ENCODE measurements around the gene CFAP97D1.

CFAP97D1 gene

DNA sequence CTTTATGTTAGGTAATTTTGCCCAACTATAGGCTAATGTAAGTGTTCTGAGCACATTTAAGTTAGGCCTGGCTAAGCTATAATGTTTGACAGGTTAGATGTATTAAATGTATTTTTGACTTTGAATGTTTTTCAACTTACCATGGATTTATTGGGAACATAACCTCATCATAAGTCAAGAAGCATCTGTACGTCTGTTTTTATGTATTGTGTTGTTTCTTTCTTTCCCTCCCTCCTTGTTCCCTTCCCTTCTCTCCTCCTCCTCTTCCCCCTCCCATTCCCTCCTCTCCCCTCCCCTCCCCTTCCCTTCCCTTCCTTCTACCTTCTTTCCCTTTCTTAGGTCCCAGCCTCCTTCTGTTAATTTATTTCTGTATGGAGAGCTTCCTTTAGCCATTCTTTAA, 9.2 kb downstream of the CFAP97D1 start:
- TF ChIP-seq, protein P1, sequence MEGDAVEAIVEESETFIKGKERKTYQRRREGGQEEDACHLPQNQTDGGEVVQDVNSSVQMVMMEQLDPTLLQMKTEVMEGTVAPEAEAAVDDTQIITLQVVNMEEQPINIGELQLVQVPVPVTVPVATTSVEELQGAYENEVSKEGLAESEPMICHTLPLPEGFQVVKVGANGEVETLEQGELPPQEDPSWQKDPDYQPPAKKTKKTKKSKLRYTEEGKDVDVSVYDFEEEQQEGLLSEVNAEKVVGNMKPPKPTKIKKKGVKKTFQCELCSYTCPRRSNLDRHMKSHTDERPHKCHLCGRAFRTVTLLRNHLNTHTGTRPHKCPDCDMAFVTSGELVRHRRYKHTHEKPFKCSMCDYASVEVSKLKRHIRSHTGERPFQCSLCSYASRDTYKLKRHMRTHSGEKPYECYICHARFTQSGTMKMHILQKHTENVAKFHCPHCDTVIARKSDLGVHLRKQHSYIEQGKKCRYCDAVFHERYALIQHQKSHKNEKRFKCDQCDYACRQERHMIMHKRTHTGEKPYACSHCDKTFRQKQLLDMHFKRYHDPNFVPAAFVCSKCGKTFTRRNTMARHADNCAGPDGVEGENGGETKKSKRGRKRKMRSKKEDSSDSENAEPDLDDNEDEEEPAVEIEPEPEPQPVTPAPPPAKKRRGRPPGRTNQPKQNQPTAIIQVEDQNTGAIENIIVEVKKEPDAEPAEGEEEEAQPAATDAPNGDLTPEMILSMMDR (IDR thresholded peaks at IDR 0.05), result no peak

- TF ChIP-seq, protein P1 (IDR thresholded peaks at IDR 0.05), result no peak
Measured at GRCh38 chr17:43790311-43790940, 10.2 kb downstream of the CFAP97D1 start.

DNA sequence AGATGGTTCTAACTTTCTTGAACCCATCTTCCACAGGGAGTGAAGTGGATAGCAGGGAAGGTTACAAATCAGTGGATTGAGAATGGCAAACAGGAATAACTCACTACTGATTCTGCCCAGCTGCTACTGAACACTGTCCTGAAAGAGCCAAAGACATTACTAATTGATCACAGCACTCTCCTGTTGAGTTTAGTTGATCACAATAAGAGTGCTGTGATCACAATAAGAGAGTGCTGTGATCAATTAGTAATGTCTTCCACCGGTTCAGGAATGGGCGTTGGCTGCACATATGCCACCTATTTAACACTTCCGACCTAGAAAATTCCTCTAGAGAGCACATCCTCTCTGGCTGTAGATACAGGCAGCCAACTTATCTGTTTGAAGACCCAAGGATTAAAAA, 11.4 kb downstream of the CFAP97D1 start:
- TF ChIP-seq, protein P1 (IDR thresholded peaks at IDR 0.05), result no peak

DNA sequence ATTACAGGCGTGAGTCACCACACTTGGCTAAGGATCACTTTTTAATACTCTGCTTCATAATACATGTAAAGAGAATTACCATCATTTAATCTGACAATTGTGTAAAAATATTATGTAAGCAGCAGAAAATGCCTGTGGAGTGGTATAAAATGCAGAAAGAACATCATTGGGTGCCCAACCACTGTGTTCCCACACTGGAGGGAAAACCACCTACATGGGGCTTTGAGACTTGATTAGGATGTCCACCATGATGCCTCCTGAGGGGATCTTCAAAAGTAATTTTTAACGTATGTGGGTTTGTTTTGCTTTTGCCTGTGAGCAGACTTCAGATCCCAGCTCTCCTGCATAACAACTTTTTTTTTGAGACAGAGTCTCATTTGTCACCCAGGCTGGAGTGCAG, 18.8 kb downstream of the CFAP97D1 start:
- TF ChIP-seq, protein P1 (IDR thresholded peaks at IDR 0.05), result no peak

GRCh38 chr17:43800736-43801135, 20.5 kb downstream of the CFAP97D1 start:
- TF ChIP-seq, protein P1 (IDR thresholded peaks at IDR 0.05), result no peak

- TF ChIP-seq, protein P1 (IDR thresholded peaks at IDR 0.05), result no peak
Measured at GRCh38 chr17:43801844-43802243, 21.6 kb downstream of the CFAP97D1 start.

DNA sequence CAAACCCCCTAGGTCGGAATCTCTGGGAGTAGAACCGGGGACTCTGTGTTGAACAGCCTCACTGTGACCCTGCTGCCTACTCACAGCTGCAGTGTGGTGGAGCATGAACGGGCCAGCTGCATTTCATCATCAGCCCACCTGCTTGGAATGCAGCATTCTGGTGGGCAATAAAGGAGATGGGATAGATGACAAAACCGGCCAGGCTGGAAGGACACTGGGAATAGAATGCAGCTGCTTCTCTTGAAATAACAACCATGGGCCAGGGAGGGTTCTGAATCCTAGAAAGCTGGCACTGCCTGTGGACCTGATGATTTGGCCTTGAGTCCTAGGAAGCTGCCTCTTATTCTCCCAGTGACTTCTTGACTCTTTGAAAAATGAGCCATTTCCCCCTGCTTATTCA, 23.5 kb downstream of the CFAP97D1 start:
- TF ChIP-seq, protein P1 (IDR thresholded peaks at IDR 0.05), result no peak

GRCh38 chr17:43805117-43805516, 24.9 kb downstream of the CFAP97D1 start:
- TF ChIP-seq, protein P1 (IDR thresholded peaks at IDR 0.05), result no peak
